ENCODE results near the gene SEMA4A. TPM values are rescaled to one million over a fixed set of nuclear protein-coding genes. Genes with fewer than 3 reads are reported as not detected.

Gene SEMA4A
- total and polyA plus RNA-seq, 9 of the 15 experiments (the other 6 are each of a cell fraction or from before 2014, with no cell fraction given): 0.04 to 1.7 (median 0.45) TPM

DNA sequence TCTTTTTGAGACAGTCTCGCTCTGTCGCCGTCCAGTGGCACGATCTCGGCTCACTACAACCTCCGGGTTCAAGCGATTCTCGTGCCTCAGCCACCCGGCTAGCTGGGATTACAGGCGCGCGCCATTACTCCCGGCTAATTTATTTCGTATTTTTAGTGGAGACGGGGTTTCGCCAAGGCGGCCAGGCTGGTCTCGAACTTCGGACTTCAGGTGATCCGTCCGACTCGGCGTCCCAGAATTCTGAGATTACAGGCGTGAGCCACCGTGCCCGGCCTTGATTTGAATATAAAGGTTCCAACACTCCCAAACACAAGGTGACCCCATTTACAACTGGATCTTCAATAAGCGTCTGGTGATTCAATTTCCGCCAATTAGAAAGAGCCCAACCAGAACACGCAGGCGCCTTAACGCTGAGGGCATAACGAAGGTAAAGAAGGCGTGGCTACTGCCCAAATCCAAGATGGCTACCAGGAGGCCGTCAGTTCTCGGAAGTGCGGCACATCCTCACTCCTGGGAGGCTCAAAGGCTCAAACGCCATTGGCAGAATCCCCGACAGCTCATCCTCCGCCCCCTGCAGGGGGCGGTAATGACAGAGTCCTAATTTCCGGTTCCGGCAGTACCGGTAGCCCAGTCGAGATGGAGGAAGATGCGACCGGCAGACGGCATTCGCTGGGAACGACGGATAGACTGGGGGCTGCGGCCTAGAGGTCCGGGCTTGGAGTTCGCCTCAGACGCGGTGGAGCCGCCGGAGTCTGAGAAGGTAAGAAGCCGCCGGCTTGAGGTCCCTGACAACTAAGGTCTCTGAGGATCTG is 40.3 kb downstream of the SEMA4A start, which contains the start of gene SLC25A44 (continued):
- TF ChIP-seq, protein P1, sequence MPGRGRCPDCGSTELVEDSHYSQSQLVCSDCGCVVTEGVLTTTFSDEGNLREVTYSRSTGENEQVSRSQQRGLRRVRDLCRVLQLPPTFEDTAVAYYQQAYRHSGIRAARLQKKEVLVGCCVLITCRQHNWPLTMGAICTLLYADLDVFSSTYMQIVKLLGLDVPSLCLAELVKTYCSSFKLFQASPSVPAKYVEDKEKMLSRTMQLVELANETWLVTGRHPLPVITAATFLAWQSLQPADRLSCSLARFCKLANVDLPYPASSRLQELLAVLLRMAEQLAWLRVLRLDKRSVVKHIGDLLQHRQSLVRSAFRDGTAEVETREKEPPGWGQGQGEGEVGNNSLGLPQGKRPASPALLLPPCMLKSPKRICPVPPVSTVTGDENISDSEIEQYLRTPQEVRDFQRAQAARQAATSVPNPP (IDR thresholded peaks at IDR 0.05; ENCODE audit: borderline replicate concordance, insufficient read depth, insufficient read length): no peak
- no peak for TF ChIP-seq SMARCA5 (IDR thresholded peaks at IDR 0.05)
- no peak for TF ChIP-seq FOXA1 (IDR thresholded peaks at IDR 0.05; ENCODE audit: borderline replicate concordance)
- TF ChIP-seq JUN (IDR thresholded peaks at IDR 0.05; ENCODE audit: borderline replicate concordance, low read depth, low read length): no peak
- TF ChIP-seq JUN (CRISPR knock-in tag; IDR thresholded peaks at IDR 0.05; ENCODE audit: borderline replicate concordance): no peak
- TF ChIP-seq NFATC3 (IDR thresholded peaks at IDR 0.05): no peak
- TF ChIP-seq ZNF436 (CRISPR knock-in tag; IDR thresholded peaks at IDR 0.05): no peak
- TF ChIP-seq NCOA2 (IDR thresholded peaks at IDR 0.05; ENCODE audit: partially characterized antibody in 2 of 2): no peak
- TF ChIP-seq, protein P2, sequence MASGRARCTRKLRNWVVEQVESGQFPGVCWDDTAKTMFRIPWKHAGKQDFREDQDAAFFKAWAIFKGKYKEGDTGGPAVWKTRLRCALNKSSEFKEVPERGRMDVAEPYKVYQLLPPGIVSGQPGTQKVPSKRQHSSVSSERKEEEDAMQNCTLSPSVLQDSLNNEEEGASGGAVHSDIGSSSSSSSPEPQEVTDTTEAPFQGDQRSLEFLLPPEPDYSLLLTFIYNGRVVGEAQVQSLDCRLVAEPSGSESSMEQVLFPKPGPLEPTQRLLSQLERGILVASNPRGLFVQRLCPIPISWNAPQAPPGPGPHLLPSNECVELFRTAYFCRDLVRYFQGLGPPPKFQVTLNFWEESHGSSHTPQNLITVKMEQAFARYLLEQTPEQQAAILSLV (tag; IDR thresholded peaks at IDR 0.05): no peak
- TF ChIP-seq PPARD (CRISPR knock-in tag; IDR thresholded peaks at IDR 0.05): no peak
- TF ChIP-seq CBX3 (IDR thresholded peaks at IDR 0.05; ENCODE audit: borderline replicate concordance in 1 of 2, low read length in 2 of 2): no peak
- TF ChIP-seq, protein P3, sequence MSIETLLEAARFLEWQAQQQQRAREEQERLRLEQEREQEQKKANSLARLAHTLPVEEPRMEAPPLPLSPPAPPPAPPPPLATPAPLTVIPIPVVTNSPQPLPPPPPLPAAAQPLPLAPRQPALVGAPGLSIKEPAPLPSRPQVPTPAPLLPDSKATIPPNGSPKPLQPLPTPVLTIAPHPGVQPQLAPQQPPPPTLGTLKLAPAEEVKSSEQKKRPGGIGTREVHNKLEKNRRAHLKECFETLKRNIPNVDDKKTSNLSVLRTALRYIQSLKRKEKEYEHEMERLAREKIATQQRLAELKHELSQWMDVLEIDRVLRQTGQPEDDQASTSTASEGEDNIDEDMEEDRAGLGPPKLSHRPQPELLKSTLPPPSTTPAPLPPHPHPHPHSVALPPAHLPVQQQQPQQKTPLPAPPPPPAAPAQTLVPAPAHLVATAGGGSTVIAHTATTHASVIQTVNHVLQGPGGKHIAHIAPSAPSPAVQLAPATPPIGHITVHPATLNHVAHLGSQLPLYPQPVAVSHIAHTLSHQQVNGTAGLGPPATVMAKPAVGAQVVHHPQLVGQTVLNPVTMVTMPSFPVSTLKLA (conservative IDR thresholded peaks at IDR 0.05): peak; percentile 57 to 82
- no peak for TF ChIP-seq U2AF2 (optimal IDR thresholded peaks at IDR 0.05; ENCODE audit: low read depth, low read length)
- no peak for TF ChIP-seq KDM2B (CRISPR knock-in tag; IDR thresholded peaks at IDR 0.05)
- TF ChIP-seq ETS2 (tag; IDR thresholded peaks at IDR 0.05; ENCODE audit: borderline replicate concordance, poor library complexity, severe bottlenecking): no peak
